DOHH2 (cell line): ENCODE measurements around the gene EIF2AK2.

ENCODE experiments used
- EZH2phosphoT487 ChIP-seq: fragments of 200-600 bp; sonication (generic); IDR thresholded peaks from 2 replicates; pipeline ENCODE4 v1.6.1; 2017; ENCODE audit warnings: borderline replicate concordance, mild to moderate bottlenecking, antibody characterized with exemption, low read length, moderate library complexity, mixed read lengths
- TF ChIP-seq, protein P1 (sequence below): fragments of 200-600 bp; sonication (generic); IDR thresholded peaks from one replicate; pipeline ENCODE4 v1.5.1; 2014; ENCODE audit warnings: antibody characterized with exemption, mild to moderate bottlenecking, low read depth, low read length; ENCODE audit not compliant: poor library complexity, severe bottlenecking

DNA sequence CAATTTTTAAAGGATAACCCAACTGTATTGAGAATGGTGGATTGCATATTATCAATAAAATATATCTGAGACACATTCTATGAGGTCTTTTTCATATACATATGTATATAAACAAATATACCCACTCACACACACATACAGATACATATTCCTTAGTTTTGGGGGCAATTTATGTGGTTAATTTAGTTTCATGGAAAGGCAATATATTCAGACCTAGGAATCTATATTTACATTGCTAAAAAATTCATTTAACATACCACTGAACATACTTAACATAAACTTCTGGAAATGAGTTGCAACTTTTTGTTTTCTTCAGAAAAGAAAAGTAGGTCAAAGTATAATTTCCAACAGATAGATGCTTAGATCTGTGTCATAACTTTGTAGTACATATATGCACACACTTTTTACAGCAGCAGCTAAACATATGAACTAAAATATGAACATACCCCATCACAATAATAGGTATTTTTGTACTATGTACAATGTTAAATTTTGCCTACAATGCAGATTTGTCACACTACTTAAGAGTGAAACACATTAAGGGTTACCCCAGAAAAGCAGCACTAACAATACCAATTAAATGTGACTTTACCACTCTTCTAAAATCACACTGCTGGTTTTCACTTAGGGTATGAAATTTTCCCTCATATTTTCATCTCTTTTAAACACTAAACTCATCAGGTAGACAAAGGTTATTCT, 95.6 kb downstream of the EIF2AK2 start:
- TF ChIP-seq, protein P1, sequence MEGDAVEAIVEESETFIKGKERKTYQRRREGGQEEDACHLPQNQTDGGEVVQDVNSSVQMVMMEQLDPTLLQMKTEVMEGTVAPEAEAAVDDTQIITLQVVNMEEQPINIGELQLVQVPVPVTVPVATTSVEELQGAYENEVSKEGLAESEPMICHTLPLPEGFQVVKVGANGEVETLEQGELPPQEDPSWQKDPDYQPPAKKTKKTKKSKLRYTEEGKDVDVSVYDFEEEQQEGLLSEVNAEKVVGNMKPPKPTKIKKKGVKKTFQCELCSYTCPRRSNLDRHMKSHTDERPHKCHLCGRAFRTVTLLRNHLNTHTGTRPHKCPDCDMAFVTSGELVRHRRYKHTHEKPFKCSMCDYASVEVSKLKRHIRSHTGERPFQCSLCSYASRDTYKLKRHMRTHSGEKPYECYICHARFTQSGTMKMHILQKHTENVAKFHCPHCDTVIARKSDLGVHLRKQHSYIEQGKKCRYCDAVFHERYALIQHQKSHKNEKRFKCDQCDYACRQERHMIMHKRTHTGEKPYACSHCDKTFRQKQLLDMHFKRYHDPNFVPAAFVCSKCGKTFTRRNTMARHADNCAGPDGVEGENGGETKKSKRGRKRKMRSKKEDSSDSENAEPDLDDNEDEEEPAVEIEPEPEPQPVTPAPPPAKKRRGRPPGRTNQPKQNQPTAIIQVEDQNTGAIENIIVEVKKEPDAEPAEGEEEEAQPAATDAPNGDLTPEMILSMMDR = no peak
- TF ChIP-seq EZH2phosphoT487 = no peak
